Measurements from ENCODE around the gene VPS72. TPM values are rescaled to one million over a fixed set of nuclear protein-coding genes. Genes with fewer than 3 reads are reported as not detected.
"Not testable (repeated sequence)": the region's sequence is repeated elsewhere in the genome, so short reads cannot be mapped to it uniquely, and the experiment has no call there.

The VPS72 gene
- 211 and 256 TPM in 2 replicates for polyA plus RNA-seq (2014; cell fraction: cytosol; rRNA removed)
- polyA plus RNA-seq (2014; cell fraction: nucleus; rRNA removed), result 87.2 and 160 TPM in 2 replicates

GRCh38 chr1:151189637-151190445 is at the start of gene VPS72:
Gene VPS72 (minus strand): TSS chr1:151190197. CDS start chr1:151190121, 76 bp downstream.
- peak; percentile 96 for DNase-seq (ENCODE audit: low spot score)

GRCh38 chr1:151238467-151238739 is 48.4 kb upstream of the VPS72 start:
- DNase-seq (ENCODE audit: low spot score), result no peak

- no peak for DNase-seq (ENCODE audit: low spot score)
Observed at GRCh38 chr1:151237678-151238466, 47.9 kb upstream of the VPS72 start.

GRCh38 chr1:151235235-151235634 is 45.2 kb upstream of the VPS72 start:
- no peak for DNase-seq (ENCODE audit: low spot score)

- no peak for DNase-seq (ENCODE audit: low spot score)
Observed at GRCh38 chr1:151222130-151222529, 32.1 kb upstream of the VPS72 start.

GRCh38 chr1:151221616-151222015 is 31.6 kb upstream of the VPS72 start:
- no peak for DNase-seq (ENCODE audit: low spot score)

GRCh38 chr1:151213560-151213959 is 23.6 kb upstream of the VPS72 start:
- no peak for DNase-seq (ENCODE audit: low spot score)

- no peak for DNase-seq (ENCODE audit: low spot score)
Observed at GRCh38 chr1:151211972-151212705, 22.1 kb upstream of the VPS72 start.

- no peak for DNase-seq (ENCODE audit: low spot score)
Observed at GRCh38 chr1:151210830-151211229, 20.8 kb upstream of the VPS72 start.

- not testable (repeated sequence) for DNase-seq (ENCODE audit: low spot score)
Observed at GRCh38 chr1:151205381-151205965, 15.5 kb upstream of the VPS72 start.

GRCh38 chr1:151199873-151200581 is 10.0 kb upstream of the VPS72 start:
- DNase-seq (ENCODE audit: low spot score), result no peak

- peak; percentile 99 for DNase-seq (ENCODE audit: low spot score)
Observed at GRCh38 chr1:151198254-151199127, 8.5 kb upstream of the VPS72 start, which contains the start of gene PIP5K1A. Gene PIP5K1A (plus strand): TSS chr1:151198552. CDS start chr1:151198997, 445 bp downstream.

GRCh38 chr1:151197863-151198253 is 7.9 kb upstream of the VPS72 start:
- no peak for DNase-seq (ENCODE audit: low spot score)

GRCh38 chr1:151196292-151196800 is 6.3 kb upstream of the VPS72 start:
- DNase-seq (ENCODE audit: low spot score), result peak; percentile 88

GRCh38 chr1:151194894-151195594 is 5.0 kb upstream of the VPS72 start:
- DNase-seq (ENCODE audit: low spot score), result not testable (repeated sequence)

- DNase-seq (ENCODE audit: low spot score), result no peak
Observed at GRCh38 chr1:151193856-151194255, 3.9 kb upstream of the VPS72 start.

- no peak for DNase-seq (ENCODE audit: low spot score)
Observed at GRCh38 chr1:151193304-151193703, 3.3 kb upstream of the VPS72 start.

GRCh38 chr1:151192047-151192446 is 2.0 kb upstream of the VPS72 start:
- no peak for DNase-seq (ENCODE audit: low spot score)

GRCh38 chr1:151188667-151189066 is 1.3 kb downstream of the VPS72 start:
- not testable (repeated sequence) for DNase-seq (ENCODE audit: low spot score)
